Thoracic aorta (tissue), 2 donors: Measurements from ENCODE around the gene PRKAG1. TPM values are rescaled to one million over a fixed set of nuclear protein-coding genes. Genes with fewer than 3 reads are reported as not detected.
A peak's percentile ranks its signal among the peaks of the same experiment; 100 is the strongest.

Experiments used
- ATAC-seq: fragments of 150-250 bp; one replicate; pipeline ENCODE4 v1.8.0; 2017; ENCODE audit warnings: low read depth; ENCODE audit not compliant: insufficient number of reproducible peaks, low FRiP score
- DNase-seq: peaks from one replicate; pipeline ENCODE4 v3.0.0-alpha.2; 2020; ENCODE audit warnings: low spot score
- H3K27ac ChIP-seq, 2 donors: fragments of 200-600 bp; sonication (generic); 1 replicate in 1 of 2; 2 replicates in 1 of 2; pipeline ENCODE4 v1.5.1; 2016; ENCODE audit warnings: mild to moderate bottlenecking in 2 of 2, moderate library complexity in 2 of 2
- H3K27me3 ChIP-seq: fragments of 200-600 bp; sonication (generic); replicated peaks from 2 replicates; pipeline ENCODE4 v1.6.0; 2016; ENCODE audit warnings: mild to moderate bottlenecking; ENCODE audit not compliant: insufficient read depth
- H3K36me3 ChIP-seq: fragments of 200-600 bp; sonication (generic); one replicate; pipeline ENCODE4 v1.5.1; 2016
- H3K4me1 ChIP-seq, 2 donors: fragments of 200-600 bp; sonication (generic); 1 replicate in 1 of 2; 2 replicates in 1 of 2; pipeline versions ENCODE4 v1.5.1 to v1.6.0; 2016; ENCODE audit warnings: low read depth in 2 of 2, mild to moderate bottlenecking in 1 of 2; ENCODE audit not compliant: control insufficient read depth in 1 of 2
- H3K4me3 ChIP-seq: fragments of 200-600 bp; sonication (generic); 2 replicates; pipeline ENCODE4 v1.5.1; 2016; ENCODE audit warnings: mild to moderate bottlenecking
- H3K9me3 ChIP-seq: fragments of 200-600 bp; sonication (generic); 2 replicates; pipeline ENCODE4 v1.5.1; 2016
- total RNA-seq, 2 donors: library from RNA; depleted of rRNA; stranded (reverse); fragments of >200 nt; gene quantifications; one replicate each; pipeline versions ENCODE4 v1.1.0 to v1.2.3, GENCODE V29; 2016
- TF ChIP-seq, protein P1 (sequence below): fragments of 200-600 bp; sonication (generic); IDR thresholded peaks from one replicate; pipeline ENCODE4 v1.5.1; 2019; ENCODE audit warnings: antibody characterized with exemption

The PRKAG1 gene
- total RNA-seq, 2 donors from 2014 or later, result 53.2 to 68.1 TPM

DNA sequence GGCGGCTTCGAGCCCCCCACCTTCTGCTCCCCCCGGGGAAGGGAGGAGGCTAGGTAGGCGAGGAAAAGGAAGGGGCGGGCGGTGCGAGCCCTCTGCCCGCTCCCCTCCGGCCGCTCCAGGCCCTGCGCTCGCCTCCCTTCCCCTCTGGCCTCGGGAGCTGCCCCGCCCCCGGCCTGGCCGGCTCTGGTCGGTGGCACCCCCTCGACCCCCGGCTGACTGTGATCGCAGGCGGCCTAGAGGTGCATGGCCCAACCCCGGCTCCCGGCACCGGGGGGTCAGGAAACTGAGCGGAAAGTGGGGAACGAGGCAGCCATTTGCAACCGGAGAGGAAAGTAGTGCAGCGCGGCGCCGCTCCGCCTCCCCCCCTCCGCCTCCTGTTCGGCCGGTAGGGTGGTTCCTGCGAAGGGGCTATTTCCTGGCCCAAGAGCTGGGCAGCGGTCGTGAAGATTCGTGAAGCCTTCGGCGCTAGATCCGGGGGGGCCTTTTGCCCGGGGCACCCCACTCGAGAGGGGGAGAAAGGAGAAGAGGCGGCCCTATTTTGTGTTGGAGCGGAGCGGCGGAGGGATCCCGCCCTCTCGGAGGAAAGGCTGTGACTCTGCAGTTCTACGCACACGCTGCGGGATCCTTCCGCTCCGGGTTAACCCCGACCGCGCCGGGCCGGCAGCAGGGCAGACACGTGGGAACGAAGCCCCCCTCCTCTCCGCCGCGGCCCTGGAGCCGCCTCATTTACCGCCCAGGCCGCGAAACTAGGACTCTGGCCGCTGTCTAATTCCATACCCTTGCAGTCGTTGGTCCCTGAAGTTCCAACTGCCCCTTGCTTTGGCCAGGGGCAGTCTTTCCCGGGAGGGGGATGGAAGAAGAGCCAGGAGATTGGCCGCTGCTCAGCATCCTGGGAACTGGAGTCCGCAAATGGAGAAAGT, 41.9 kb upstream of the PRKAG1 start, which contains the start of gene KMT2D:
Gene KMT2D (minus strand): TSS at position 558 of the 920 bp plus-strand sequence. CDS start 5,470 bp downstream, outside the sequence.
- ATAC-seq, result peak; percentile 76

GRCh38 chr12:49059299-49060171, 41.0 kb upstream of the PRKAG1 start:
- TF ChIP-seq, protein P1, sequence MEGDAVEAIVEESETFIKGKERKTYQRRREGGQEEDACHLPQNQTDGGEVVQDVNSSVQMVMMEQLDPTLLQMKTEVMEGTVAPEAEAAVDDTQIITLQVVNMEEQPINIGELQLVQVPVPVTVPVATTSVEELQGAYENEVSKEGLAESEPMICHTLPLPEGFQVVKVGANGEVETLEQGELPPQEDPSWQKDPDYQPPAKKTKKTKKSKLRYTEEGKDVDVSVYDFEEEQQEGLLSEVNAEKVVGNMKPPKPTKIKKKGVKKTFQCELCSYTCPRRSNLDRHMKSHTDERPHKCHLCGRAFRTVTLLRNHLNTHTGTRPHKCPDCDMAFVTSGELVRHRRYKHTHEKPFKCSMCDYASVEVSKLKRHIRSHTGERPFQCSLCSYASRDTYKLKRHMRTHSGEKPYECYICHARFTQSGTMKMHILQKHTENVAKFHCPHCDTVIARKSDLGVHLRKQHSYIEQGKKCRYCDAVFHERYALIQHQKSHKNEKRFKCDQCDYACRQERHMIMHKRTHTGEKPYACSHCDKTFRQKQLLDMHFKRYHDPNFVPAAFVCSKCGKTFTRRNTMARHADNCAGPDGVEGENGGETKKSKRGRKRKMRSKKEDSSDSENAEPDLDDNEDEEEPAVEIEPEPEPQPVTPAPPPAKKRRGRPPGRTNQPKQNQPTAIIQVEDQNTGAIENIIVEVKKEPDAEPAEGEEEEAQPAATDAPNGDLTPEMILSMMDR, result no peak
- no peaks in the 10 kb centered on the region for H3K27me3 ChIP-seq
- no peaks in the 10 kb centered on the region for H3K36me3 ChIP-seq
- no peaks in the 10 kb centered on the region for H3K9me3 ChIP-seq
- H3K4me3 ChIP-seq, result peak overlapping the region; percentile 94
- peaks cover 34 to 54% of the 10 kb centered on the region in 2 donors for H3K4me1 ChIP-seq
- DNase-seq (no peak), ATAC-seq (no peak)
- H3K27ac ChIP-seq, result peak overlapping the region; percentile 94 to 97

More for the DNA sequence above, 41.9 kb upstream of the PRKAG1 start, which contains the start of gene KMT2D:
- Histone ChIP-seq H3K4me1 (peaks cover 29 to 44% of the 10 kb centered on the region in 2 donors), H3K27ac (peak within 1 kb of the TSS; percentile 94 to 97), H3K36me3 (no peaks in the 10 kb centered on the region), H3K27me3 (no peaks in the 10 kb centered on the region), H3K4me3 (peak within 1 kb of the TSS; percentile 94), H3K9me3 (no peaks in the 10 kb centered on the region)
- TF ChIP-seq, protein P1, result peak; percentile 47
- DNase-seq, result peak; percentile 72

DNA sequence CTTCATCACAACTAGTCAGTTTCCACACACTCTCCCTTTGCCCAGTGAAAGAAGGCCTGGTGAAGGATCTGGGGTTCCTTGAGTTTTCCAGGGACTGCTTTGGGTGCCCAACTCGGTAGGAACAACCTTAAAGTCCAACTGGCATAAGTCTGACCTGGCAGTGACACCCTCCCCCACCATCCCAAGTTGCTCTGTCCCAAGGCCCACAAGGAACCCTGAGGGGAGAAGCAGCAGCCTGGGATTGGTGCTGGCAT, 40.4 kb upstream of the PRKAG1 start:
- Histone ChIP-seq H3K4me3 (peak overlapping the region; percentile 94), H3K27me3 (no peaks in the 10 kb centered on the region), H3K4me1 (peaks cover 34 to 55% of the 10 kb centered on the region in 2 donors), H3K27ac (peak overlapping the region; percentile 94 to 97), H3K9me3 (no peaks in the 10 kb centered on the region), H3K36me3 (no peaks in the 10 kb centered on the region)
- DNase-seq (no peak), ATAC-seq (no peak)
- TF ChIP-seq, protein P1, result no peak

GRCh38 chr12:49058366-49059044, 39.9 kb upstream of the PRKAG1 start:
- ATAC-seq (no peak), DNase-seq (no peak)
- TF ChIP-seq, protein P1, result no peak
- Histone ChIP-seq H3K27ac (peak overlapping the region; percentile 19 to 97), H3K27me3 (no peaks in the 10 kb centered on the region), H3K4me1 (peaks cover 34 to 55% of the 10 kb centered on the region in 2 donors), H3K36me3 (peaks cover 4% of the 10 kb centered on the region), H3K4me3 (peak overlapping the region; percentile 94), H3K9me3 (no peaks in the 10 kb centered on the region)
